DND-41 (cell line): ENCODE results near the gene MESD.

Experiments used
- ATAC-seq: fragments of 200-7000 bp; cut with Tn5 transposase; 3 replicates; pipeline ENCODE4 v1.9.1; 2021; ENCODE audit warnings: low read depth; ENCODE audit not compliant: insufficient read depth
- DNase-seq: peaks from one replicate; pipeline ENCODE4 v3.0.0-alpha.2; 2020
- H2AFZ ChIP-seq: 2 replicates; pipeline ENCODE4 v1.6.0; 2012; ENCODE audit warnings: low read depth, low read length
- H3K27ac ChIP-seq: 2 replicates; pipeline ENCODE4 v1.5.1; 2012; ENCODE audit warnings: low read length, inconsistent platforms
- H3K27me3 ChIP-seq: fragments of 200-600 bp; sonication (generic); 2 replicates; pipeline ENCODE4 v1.6.0; 2012; ENCODE audit warnings: low read length, mild to moderate bottlenecking, inconsistent platforms; ENCODE audit not compliant: insufficient read depth, poor library complexity
- H3K36me3 ChIP-seq: 2 replicates; pipeline ENCODE4 v1.5.1; 2012; ENCODE audit warnings: low read length, inconsistent platforms; ENCODE audit not compliant: insufficient read depth
- H3K4me1 ChIP-seq: 2 replicates; pipeline ENCODE4 v1.5.1; 2012; ENCODE audit warnings: mild to moderate bottlenecking, low read length; ENCODE audit not compliant: insufficient read depth
- H3K4me2 ChIP-seq: 2 replicates; pipeline ENCODE4 v1.6.0; 2012; ENCODE audit warnings: mild to moderate bottlenecking, moderate library complexity, low read length, inconsistent platforms; ENCODE audit not compliant: insufficient read depth
- H3K4me3 ChIP-seq, 2 experiments: fragments of 200-600 bp in 1 of 2; shearing (Covaris generic) in 1 of 2; 2 replicates each; pipeline ENCODE4 v1.5.1; 2012 to 2016; ENCODE audit warnings: inconsistent platforms in 2 of 2, low read length in 2 of 2, mild to moderate bottlenecking in 2 of 2, low read depth in 1 of 2, moderate library complexity in 1 of 2
- H3K79me2 ChIP-seq: 2 replicates; pipeline ENCODE4 v1.6.0; 2012; ENCODE audit warnings: low read length, inconsistent platforms; ENCODE audit not compliant: insufficient read depth
- H3K9ac ChIP-seq: 2 replicates; pipeline ENCODE4 v1.6.0; 2012; ENCODE audit warnings: low read depth, mild to moderate bottlenecking, inconsistent platforms, low read length, moderate library complexity
- H3K9me3 ChIP-seq: 2 replicates; pipeline ENCODE4 v1.5.1; 2012; ENCODE audit warnings: low read length, moderate library complexity, mild to moderate bottlenecking, inconsistent platforms; ENCODE audit not compliant: insufficient read depth, severe bottlenecking
- H4K20me1 ChIP-seq: 2 replicates; pipeline ENCODE4 v1.6.0; 2012; ENCODE audit warnings: low read length; ENCODE audit not compliant: insufficient read depth
- CTCF ChIP-seq: IDR thresholded peaks from 2 replicates; pipeline ENCODE4 v1.5.1; 2012; ENCODE audit warnings: borderline replicate concordance, low read length, moderate library complexity, mild to moderate bottlenecking; ENCODE audit not compliant: poor library complexity, severe bottlenecking; ENCODE audit errors: extremely low read depth
- EZH2 ChIP-seq: IDR thresholded peaks from 3 replicates; pipeline ENCODE4 v1.6.1; 2012; ENCODE audit warnings: borderline replicate concordance, low read depth, mild to moderate bottlenecking, moderate library complexity, low read length, inconsistent platforms; ENCODE audit not compliant: severe bottlenecking

The MESD gene

GRCh38 chr15:81013396-81013929 lies 23.8 kb upstream of the MESD start:
- DNase-seq (no peak), ATAC-seq (no peak)
- H3K4me3 ChIP-seq, result no peak overlapping the region
- H3K79me2 ChIP-seq, result no peaks in the 10 kb centered on the region
- H4K20me1 ChIP-seq, result no peaks in the 10 kb centered on the region
- no peaks in the 10 kb centered on the region for H3K4me1 ChIP-seq
- no peaks in the 10 kb centered on the region for H3K27me3 ChIP-seq
- no peak overlapping the region for H3K9ac ChIP-seq
- no peaks in the 10 kb centered on the region for H3K9me3 ChIP-seq
- TF ChIP-seq CTCF, result no peak
- no peak for TF ChIP-seq EZH2
- H3K27ac ChIP-seq, result no peak overlapping the region
- H3K36me3 ChIP-seq, result no peaks in the 10 kb centered on the region
- no peak overlapping the region for H2AFZ ChIP-seq
- H3K4me2 ChIP-seq, result no peak overlapping the region

GRCh38 chr15:81012588-81012987 lies 23.0 kb upstream of the MESD start:
- no peak overlapping the region for H2AFZ ChIP-seq
- no peaks in the 10 kb centered on the region for H3K4me1 ChIP-seq
- H3K9ac ChIP-seq, result no peak overlapping the region
- ATAC-seq (no peak), DNase-seq (no peak)
- H4K20me1 ChIP-seq, result peaks cover 6% of the 10 kb centered on the region; the same call in 1 of the 2 replicates
- H3K4me2 ChIP-seq, result no peak overlapping the region
- H3K36me3 ChIP-seq, result no peaks in the 10 kb centered on the region
- no peak overlapping the region for H3K27ac ChIP-seq
- H3K79me2 ChIP-seq, result no peaks in the 10 kb centered on the region
- H3K9me3 ChIP-seq, result no peaks in the 10 kb centered on the region
- H3K4me3 ChIP-seq, result no peak overlapping the region
- no peaks in the 10 kb centered on the region for H3K27me3 ChIP-seq
- no peak for TF ChIP-seq EZH2
- no peak for TF ChIP-seq CTCF

GRCh38 chr15:81011593-81011992 lies 22.0 kb upstream of the MESD start:
- no peaks in the 10 kb centered on the region for H3K9me3 ChIP-seq
- no peak overlapping the region for H2AFZ ChIP-seq
- TF ChIP-seq CTCF, result no peak
- no peak for TF ChIP-seq EZH2
- H3K36me3 ChIP-seq, result no peaks in the 10 kb centered on the region
- no peak overlapping the region for H3K9ac ChIP-seq
- no peak for DNase-seq
- H3K79me2 ChIP-seq, result no peaks in the 10 kb centered on the region
- H3K4me1 ChIP-seq, result no peaks in the 10 kb centered on the region
- no peak for ATAC-seq
- no peak overlapping the region for H3K4me3 ChIP-seq
- no peak overlapping the region for H3K4me2 ChIP-seq
- no peaks in the 10 kb centered on the region for H3K27me3 ChIP-seq
- H4K20me1 ChIP-seq, result peaks cover 9% of the 10 kb centered on the region; the same call in 1 of the 2 replicates
- H3K27ac ChIP-seq, result no peak overlapping the region
